GM18909 (cell line): ENCODE data around the gene GNB1.
A peak's percentile ranks its signal among the peaks of the same experiment; 100 is the strongest.
"Not testable (repeated sequence)": the region's sequence is repeated elsewhere in the genome, so short reads cannot be mapped to it uniquely, and the experiment has no call there.

Experiments
- ATAC-seq: cut with Tn5 transposase; IDR thresholded peaks from one replicate; pipeline ENCODE4 v1.9.1; 2021; ENCODE audit warnings: mild to moderate bottlenecking; ENCODE audit not compliant: unreplicated experiment, poor library complexity

The GNB1 gene

DNA sequence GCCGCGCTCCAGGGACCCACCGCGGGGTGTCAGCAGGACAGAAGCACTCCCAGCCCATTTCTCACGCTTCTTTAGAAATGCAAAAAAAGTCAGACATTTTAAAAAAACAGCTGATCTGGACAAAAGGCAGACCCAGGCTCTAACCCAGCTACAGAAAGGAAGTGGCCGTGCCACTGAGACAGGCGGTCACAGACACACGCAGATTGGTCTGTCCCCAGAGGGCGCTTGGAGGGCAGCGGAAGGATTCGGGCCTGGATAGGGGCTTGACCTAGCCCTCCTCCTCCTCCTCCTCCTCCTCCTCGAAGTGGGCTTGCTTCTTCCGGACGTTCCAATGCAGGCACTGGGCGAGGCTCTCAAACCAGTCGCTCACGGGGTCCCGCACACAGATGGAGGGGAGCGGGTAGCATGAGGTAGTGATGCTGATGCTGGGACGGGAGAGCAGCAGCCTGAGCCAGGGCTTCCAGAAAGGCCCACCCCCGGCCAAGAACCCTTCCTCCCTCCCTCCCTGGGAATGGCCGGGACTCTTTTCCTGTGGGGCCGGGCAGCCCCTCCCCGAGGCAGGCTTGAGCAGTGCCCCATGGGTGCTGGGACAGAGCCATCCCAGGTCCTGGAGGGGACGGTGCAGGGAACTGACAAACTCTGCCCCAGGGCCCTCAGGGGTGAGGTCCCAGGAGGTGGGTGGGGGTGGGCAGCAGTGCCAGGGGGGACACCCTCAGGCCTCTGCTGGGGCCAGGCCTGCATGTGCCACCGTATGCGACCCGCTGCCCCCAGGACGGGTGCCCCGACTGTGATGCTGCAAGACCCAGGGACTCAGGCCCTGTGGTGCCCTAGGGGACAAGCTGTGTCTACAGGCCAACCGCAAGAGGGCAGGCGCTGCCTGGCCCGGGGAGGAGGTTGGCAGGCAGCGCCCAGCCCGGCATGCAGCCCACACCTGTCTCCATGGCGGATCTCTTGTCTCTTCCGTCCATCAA is 138.0 kb downstream of the GNB1 start:
- no peak for ATAC-seq

DNA sequence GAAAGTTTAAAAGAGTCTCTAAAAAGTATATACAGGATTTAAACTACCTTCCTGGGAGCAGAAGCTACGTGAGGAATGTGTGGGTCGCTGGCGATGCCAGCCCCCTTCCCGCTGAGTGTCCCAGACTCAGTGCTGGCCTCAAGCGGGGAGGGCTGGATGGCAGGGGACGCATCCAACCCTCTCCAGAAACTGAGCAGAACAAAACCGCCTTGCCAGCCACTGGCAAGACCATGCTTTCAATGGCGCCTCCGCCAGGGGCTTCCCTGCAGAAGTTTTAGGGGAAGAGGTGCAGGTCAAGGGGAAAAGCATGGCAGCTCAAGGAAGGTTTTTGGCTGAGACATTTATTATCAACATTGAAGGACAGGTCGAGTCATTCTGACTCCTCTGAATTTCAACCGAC is 138.7 kb downstream of the GNB1 start:
- ATAC-seq, result no peak

DNA sequence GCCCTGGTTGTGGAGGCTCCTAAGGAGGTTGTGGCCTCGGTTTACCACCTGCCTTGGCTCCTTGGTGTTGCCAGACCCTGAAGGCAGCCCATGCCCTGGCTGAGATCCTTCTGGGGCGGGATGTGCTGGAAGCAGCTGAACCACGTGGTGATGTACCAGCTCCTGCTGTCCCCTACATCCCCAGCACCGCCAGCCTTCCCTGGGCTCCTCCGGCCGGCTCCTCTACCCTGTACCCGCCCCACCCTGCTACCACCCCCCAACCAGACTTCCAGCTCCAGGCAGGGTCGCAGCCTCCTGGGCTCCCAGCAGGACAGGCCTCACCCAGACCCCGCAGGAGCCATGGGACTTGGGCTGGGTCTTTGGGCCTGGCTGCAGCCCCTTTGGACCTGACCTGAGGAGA is 140.9 kb downstream of the GNB1 start:
- ATAC-seq, result not testable (repeated sequence)

GRCh38 chr1:1748686-1749321 is 142.1 kb downstream of the GNB1 start:
- no peak for ATAC-seq

GRCh38 chr1:1746566-1746909 is 144.3 kb downstream of the GNB1 start:
- ATAC-seq, result peak; percentile 81

DNA sequence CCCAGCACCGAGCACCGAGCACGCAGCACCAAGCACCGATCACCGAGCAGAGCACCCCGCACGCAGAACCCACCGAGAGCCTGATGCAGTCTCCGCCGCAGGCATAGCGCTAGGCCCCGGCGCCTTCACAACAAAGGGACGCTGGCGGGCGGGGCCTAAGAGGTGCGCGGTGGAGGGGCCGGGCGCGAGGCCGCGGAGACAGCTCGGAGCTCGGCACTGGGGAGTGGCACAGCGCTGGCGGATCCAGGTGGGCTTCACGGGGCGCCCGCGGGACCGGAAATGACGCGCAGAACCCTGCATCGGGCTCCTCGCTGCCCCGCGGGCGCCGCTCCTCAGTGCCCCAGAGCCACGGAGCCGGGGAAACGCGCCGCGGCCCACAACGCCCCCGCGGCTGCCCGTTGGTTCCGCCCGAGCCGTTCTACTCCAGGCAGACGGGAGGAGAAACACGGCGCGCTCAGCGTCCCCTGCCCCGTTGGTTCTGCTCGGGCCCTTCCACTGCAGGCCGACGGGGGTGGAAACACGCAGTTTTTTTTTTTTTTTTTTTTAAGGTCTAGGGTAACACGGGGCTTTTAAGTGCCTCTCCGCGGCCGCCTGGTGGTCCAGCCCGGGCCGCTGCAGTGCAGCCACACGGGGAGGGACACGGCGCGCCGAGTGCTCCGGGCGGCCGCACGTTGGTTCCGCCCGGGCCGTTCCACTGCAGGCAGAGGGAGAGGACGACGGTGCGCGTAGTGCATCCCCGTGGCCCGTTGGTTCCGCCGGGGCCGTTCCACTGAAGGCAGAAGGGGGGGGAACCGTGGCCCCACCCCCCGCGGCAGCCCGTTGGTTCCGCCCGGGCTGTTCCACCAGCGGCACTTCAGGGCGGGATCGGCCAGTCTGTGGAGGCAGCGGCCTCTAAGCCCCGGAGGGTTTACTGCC is 145.0 kb downstream of the GNB1 start:
- ATAC-seq, result peak; percentile 71

DNA sequence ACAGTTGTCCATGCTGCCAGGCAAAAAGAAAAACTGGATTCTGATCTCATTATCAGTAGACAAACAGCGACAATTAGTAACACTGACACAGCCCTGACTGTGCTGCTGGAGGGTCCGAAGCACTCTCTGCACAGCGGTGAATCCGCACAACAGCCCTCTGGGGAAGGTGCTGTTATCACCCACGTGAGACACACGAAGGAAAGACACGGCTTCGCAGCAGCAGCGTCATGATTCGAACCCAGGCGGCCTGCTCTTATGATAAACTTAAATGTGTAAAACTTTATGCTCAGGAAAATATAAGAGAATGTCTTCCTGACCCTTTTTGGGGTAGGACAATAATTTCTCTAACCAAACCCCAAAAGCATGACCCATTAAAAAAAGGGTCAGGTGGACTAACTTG is 148.4 kb downstream of the GNB1 start:
- not testable (repeated sequence) for ATAC-seq

DNA sequence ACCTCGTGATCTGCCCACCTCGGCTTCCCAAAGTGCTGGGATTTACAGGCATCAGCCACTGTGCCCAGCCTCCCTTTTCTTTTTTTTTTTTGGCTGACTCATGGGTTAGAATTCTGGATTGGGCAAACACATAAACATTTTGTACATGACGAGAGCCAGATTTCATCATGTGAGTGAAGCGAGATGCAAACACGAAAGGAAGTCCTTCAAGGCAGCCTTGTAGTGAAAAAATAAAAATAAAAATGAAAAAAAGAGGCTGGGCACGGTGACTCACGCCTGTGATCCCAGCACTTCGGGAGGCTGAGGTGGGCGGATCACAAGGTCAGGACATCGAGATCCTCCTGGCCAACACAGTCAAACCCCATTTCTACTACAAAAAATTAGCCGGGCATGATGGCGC is 149.9 kb downstream of the GNB1 start:
- ATAC-seq, result not testable (repeated sequence)

DNA sequence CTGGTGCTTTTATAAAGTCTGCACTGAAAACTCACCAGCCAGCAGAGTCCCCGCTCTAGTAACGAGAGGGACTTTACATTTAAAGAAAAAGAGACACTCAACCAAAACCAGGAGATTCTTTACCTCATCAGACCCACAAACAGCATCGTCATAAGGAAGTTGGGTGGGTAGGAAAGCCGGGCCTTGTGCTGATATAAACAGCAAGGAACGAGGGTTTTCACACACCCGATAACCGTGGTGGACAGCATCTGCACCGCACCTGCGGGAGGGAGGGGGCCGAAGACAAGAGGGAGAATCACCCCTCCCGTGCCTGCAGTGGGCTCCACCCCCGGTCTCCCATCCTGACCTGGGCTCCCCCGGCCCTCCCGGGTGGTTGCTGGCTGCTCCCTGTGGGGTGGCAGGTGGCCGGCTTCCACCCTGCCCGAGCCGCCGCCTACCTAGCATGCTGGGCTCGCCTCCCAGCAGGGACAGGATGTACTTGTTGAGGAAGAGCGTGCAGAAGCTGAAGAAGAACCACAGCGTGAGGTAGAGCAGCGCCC is 152.0 kb downstream of the GNB1 start:
- ATAC-seq, result not testable (repeated sequence)

- not testable (repeated sequence) for ATAC-seq
Measured at GRCh38 chr1:1737675-1738590, 153.0 kb downstream of the GNB1 start.
